Measurements from ENCODE around the gene GGTA1.
A peak's percentile ranks its signal among the peaks of the same experiment; 100 is the strongest.

Gene GGTA1

DNA sequence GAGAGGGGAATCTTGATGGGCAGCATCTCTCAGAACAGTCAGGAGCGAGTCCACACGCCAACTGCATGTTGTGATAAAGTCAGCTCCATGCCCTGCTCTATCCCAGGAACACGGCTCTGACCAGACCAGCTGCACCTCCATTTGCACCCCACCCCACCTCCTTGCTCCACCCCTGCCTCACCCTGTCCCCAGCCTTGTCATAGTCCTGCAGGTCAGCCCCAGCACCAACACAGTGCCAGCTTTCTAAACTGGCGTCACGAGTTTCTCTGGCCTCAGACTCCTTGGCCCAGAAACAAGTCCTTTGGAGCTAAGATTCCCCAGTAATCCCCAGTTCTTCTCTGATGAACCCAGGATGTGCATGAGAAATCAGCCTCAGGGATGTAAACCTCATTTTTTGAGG, 23.5 kb downstream of the GGTA1 start:
- Histone ChIP-seq H3K23ac (ENCODE audit: low read length) (no peak overlapping the region), H2AK5ac (ENCODE audit: low read length) (no peak overlapping the region), H3K79me1 (ENCODE audit: low read length) (no peaks in the 10 kb centered on the region), H3K4ac (ENCODE audit: low read depth, low read length) (no peak overlapping the region), H4K8ac (ENCODE audit: low read depth, low read length) (no peak overlapping the region), H3K27ac (ENCODE audit: low read depth, low read length) (no peak overlapping the region), H3K36me3 (ENCODE audit: control insufficient read depth, insufficient read depth, low read length) (no peaks in the 10 kb centered on the region), H3K18ac (ENCODE audit: low read length) (no peak overlapping the region), H2BK120ac (ENCODE audit: low read depth, low read length) (no peak overlapping the region), H3K56ac (ENCODE audit: low read length) (no peak overlapping the region), H3K4me1 (ENCODE audit: control insufficient read depth, low read depth, low read length) (peaks cover 3% of the 10 kb centered on the region), H2BK5ac (ENCODE audit: low read length) (no peak overlapping the region), H3K27me3 (ENCODE audit: insufficient read depth, low read length, poor library complexity) (no peaks in the 10 kb centered on the region), H2BK15ac (replicated peaks; ENCODE audit: low read depth) (no peak overlapping the region), H3K4me2 (ENCODE audit: low read length) (no peak overlapping the region), H4K5ac (ENCODE audit: low read length) (no peak overlapping the region), H3K9ac (ENCODE audit: low read length) (no peak overlapping the region), H3K4me3 (ENCODE audit: low read length) (no peak overlapping the region), H3K79me2 (ENCODE audit: control insufficient read depth, insufficient read depth, low read length) (no peaks in the 10 kb centered on the region)
- DNase-seq = no peak
- no CpG with 5 or more reads among the region's 5 CpGs for WGBS (ENCODE audit: extremely low coverage, insufficient coverage, low lambda C conversion rate)

GRCh38 chr9:121474231-121474947, 25.3 kb downstream of the GGTA1 start:
- H3K36me3 ChIP-seq (ENCODE audit: control insufficient read depth, insufficient read depth, low read length) = no peaks in the 10 kb centered on the region
- H3K4me3 ChIP-seq (ENCODE audit: low read length) = no peak overlapping the region
- no peak overlapping the region for H2AK5ac ChIP-seq (ENCODE audit: low read length)
- no peak overlapping the region for H2BK5ac ChIP-seq (ENCODE audit: low read length)
- H3K56ac ChIP-seq (ENCODE audit: low read length) = no peak overlapping the region
- no peak overlapping the region for H3K4me2 ChIP-seq (ENCODE audit: low read length)
- no peak overlapping the region for H4K5ac ChIP-seq (ENCODE audit: low read length)
- H3K23ac ChIP-seq (ENCODE audit: low read length) = no peak overlapping the region
- H2BK120ac ChIP-seq (ENCODE audit: low read depth, low read length) = no peak overlapping the region
- H3K18ac ChIP-seq (ENCODE audit: low read length) = no peak overlapping the region
- DNase-seq = peak; percentile 64
- no peaks in the 10 kb centered on the region for H3K27me3 ChIP-seq (ENCODE audit: insufficient read depth, low read length, poor library complexity)
- H3K79me1 ChIP-seq (ENCODE audit: low read length) = no peaks in the 10 kb centered on the region
- H3K79me2 ChIP-seq (ENCODE audit: control insufficient read depth, insufficient read depth, low read length) = no peaks in the 10 kb centered on the region
- peaks cover 3% of the 10 kb centered on the region for H3K4me1 ChIP-seq (ENCODE audit: control insufficient read depth, low read depth, low read length)
- no peak overlapping the region for H3K4ac ChIP-seq (ENCODE audit: low read depth, low read length)
- no peak overlapping the region for H2BK15ac ChIP-seq (replicated peaks; ENCODE audit: low read depth)
- no CpG with 5 or more reads among the region's 10 CpGs for WGBS (ENCODE audit: extremely low coverage, insufficient coverage, low lambda C conversion rate)
- no peak overlapping the region for H4K8ac ChIP-seq (ENCODE audit: low read depth, low read length)
- no peak overlapping the region for H3K27ac ChIP-seq (ENCODE audit: low read depth, low read length)
- H3K9ac ChIP-seq (ENCODE audit: low read length) = no peak overlapping the region

DNA sequence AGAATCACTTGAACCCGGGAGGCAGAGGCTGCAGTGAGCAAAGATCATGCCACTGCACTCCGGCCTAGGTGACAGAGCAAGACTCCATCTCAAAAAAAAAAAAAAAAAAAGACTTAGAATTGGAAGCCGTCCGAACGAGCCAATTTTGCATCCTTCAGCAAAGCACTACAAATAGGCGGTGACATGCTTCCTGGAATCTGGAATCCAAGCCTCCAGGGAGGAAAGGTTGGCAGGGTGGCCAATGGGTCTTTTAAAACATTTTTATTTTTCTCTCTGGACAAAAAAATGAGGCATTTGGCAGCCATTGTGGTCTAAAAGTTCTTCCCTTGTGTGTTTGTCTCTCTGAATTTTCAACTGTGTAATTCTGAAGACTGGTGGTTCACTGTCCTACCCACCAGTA, 26.4 kb downstream of the GGTA1 start:
- Histone ChIP-seq H2AK5ac (ENCODE audit: low read length) (no peak overlapping the region), H4K5ac (ENCODE audit: low read length) (no peak overlapping the region), H3K36me3 (ENCODE audit: control insufficient read depth, insufficient read depth, low read length) (no peaks in the 10 kb centered on the region), H3K9ac (ENCODE audit: low read length) (no peak overlapping the region), H2BK5ac (ENCODE audit: low read length) (no peak overlapping the region), H3K4me3 (ENCODE audit: low read length) (no peak overlapping the region), H3K56ac (ENCODE audit: low read length) (no peak overlapping the region), H3K27me3 (ENCODE audit: insufficient read depth, low read length, poor library complexity) (no peaks in the 10 kb centered on the region), H3K18ac (ENCODE audit: low read length) (no peak overlapping the region), H4K8ac (ENCODE audit: low read depth, low read length) (no peak overlapping the region), H3K27ac (ENCODE audit: low read depth, low read length) (no peak overlapping the region), H3K4me2 (ENCODE audit: low read length) (no peak overlapping the region), H3K79me2 (ENCODE audit: control insufficient read depth, insufficient read depth, low read length) (no peaks in the 10 kb centered on the region), H3K4ac (ENCODE audit: low read depth, low read length) (no peak overlapping the region), H3K23ac (ENCODE audit: low read length) (no peak overlapping the region), H2BK120ac (ENCODE audit: low read depth, low read length) (peak overlapping the region; percentile 39), H3K79me1 (ENCODE audit: low read length) (no peaks in the 10 kb centered on the region), H2BK15ac (replicated peaks; ENCODE audit: low read depth) (no peak overlapping the region), H3K4me1 (ENCODE audit: control insufficient read depth, low read depth, low read length) (peaks cover 3% of the 10 kb centered on the region)
- DNase-seq = no peak
- WGBS (ENCODE audit: extremely low coverage, insufficient coverage, low lambda C conversion rate) = no CpG with 5 or more reads among the region's 6 CpGs

DNA sequence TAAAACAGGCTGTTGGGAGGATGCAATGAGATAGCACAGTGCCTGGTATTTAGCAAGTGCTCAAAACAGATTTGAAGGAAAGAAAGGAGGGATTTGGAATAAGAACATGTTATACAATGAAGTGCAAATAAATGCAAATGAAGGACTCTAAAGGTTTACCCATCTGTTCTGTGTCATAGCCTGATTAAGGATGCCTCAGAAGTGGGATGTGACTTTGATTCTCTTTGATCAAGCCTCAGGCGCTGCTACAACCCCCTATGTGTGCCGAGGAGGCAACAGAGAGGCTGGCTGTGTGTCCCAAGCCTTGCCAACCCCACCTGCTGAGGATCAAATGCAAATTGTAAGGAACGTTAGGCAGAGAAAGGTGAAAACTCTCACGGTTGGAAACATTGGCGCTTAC, 27.2 kb downstream of the GGTA1 start:
- Histone ChIP-seq H2BK120ac (ENCODE audit: low read depth, low read length) (no peak overlapping the region), H3K27ac (ENCODE audit: low read depth, low read length) (no peak overlapping the region), H3K9ac (ENCODE audit: low read length) (no peak overlapping the region), H3K4me2 (ENCODE audit: low read length) (no peak overlapping the region), H3K18ac (ENCODE audit: low read length) (no peak overlapping the region), H4K5ac (ENCODE audit: low read length) (no peak overlapping the region), H3K56ac (ENCODE audit: low read length) (no peak overlapping the region), H3K79me1 (ENCODE audit: low read length) (no peaks in the 10 kb centered on the region), H3K27me3 (ENCODE audit: insufficient read depth, low read length, poor library complexity) (no peaks in the 10 kb centered on the region), H4K8ac (ENCODE audit: low read depth, low read length) (no peak overlapping the region), H3K79me2 (ENCODE audit: control insufficient read depth, insufficient read depth, low read length) (no peaks in the 10 kb centered on the region), H2BK5ac (ENCODE audit: low read length) (no peak overlapping the region), H3K4ac (ENCODE audit: low read depth, low read length) (no peak overlapping the region), H3K36me3 (ENCODE audit: control insufficient read depth, insufficient read depth, low read length) (no peaks in the 10 kb centered on the region), H2BK15ac (replicated peaks; ENCODE audit: low read depth) (no peak overlapping the region), H3K4me3 (ENCODE audit: low read length) (no peak overlapping the region), H3K4me1 (ENCODE audit: control insufficient read depth, low read depth, low read length) (peaks cover 3% of the 10 kb centered on the region), H2AK5ac (ENCODE audit: low read length) (no peak overlapping the region), H3K23ac (ENCODE audit: low read length) (no peak overlapping the region)
- no CpG with 5 or more reads among the region's 5 CpGs for WGBS (ENCODE audit: extremely low coverage, insufficient coverage, low lambda C conversion rate)
- no peak for DNase-seq

- no peak overlapping the region for H4K5ac ChIP-seq (ENCODE audit: low read length)
- no peak overlapping the region for H3K4me3 ChIP-seq (ENCODE audit: low read length)
- no peaks in the 10 kb centered on the region for H3K79me2 ChIP-seq (ENCODE audit: control insufficient read depth, insufficient read depth, low read length)
- no peak overlapping the region for H2AK5ac ChIP-seq (ENCODE audit: low read length)
- no peaks in the 10 kb centered on the region for H3K27me3 ChIP-seq (ENCODE audit: insufficient read depth, low read length, poor library complexity)
- no peak overlapping the region for H4K8ac ChIP-seq (ENCODE audit: low read depth, low read length)
- H3K36me3 ChIP-seq (ENCODE audit: control insufficient read depth, insufficient read depth, low read length) = no peaks in the 10 kb centered on the region
- no peak overlapping the region for H2BK120ac ChIP-seq (ENCODE audit: low read depth, low read length)
- no peaks in the 10 kb centered on the region for H3K79me1 ChIP-seq (ENCODE audit: low read length)
- H3K56ac ChIP-seq (ENCODE audit: low read length) = no peak overlapping the region
- H2BK5ac ChIP-seq (ENCODE audit: low read length) = no peak overlapping the region
- H3K4me1 ChIP-seq (ENCODE audit: control insufficient read depth, low read depth, low read length) = no peaks in the 10 kb centered on the region
- DNase-seq = no peak
- no peak overlapping the region for H3K4me2 ChIP-seq (ENCODE audit: low read length)
- H3K18ac ChIP-seq (ENCODE audit: low read length) = no peak overlapping the region
- no CpG with 5 or more reads among the region's 1 CpG for WGBS (ENCODE audit: extremely low coverage, insufficient coverage, low lambda C conversion rate)
- no peak overlapping the region for H3K4ac ChIP-seq (ENCODE audit: low read depth, low read length)
- H3K23ac ChIP-seq (ENCODE audit: low read length) = no peak overlapping the region
- no peak overlapping the region for H3K27ac ChIP-seq (ENCODE audit: low read depth, low read length)
- no peak overlapping the region for H3K9ac ChIP-seq (ENCODE audit: low read length)
- H2BK15ac ChIP-seq (replicated peaks; ENCODE audit: low read depth) = no peak overlapping the region
Observed at GRCh38 chr9:121466142-121466541, 33.5 kb downstream of the GGTA1 start.

DNA sequence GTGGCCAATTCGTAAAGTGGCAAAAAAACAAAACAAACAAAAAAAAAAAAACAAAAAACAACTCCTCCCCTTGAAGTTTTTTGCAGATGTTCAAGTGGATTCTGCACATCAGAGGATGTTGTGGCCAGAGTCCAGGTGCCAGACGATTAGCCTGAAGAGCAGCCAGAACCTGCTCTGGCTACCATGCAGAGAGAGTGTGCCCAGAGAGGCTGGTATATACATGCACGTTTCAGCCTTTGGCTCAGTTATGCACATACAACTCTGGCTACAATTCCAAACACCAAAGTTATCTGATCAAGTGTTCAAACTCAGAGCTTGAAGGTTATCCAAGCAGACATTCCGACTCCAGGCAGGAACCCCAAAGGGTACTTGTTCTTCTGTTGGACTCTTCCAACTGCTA, 34.7 kb downstream of the GGTA1 start:
- Histone ChIP-seq H4K8ac (ENCODE audit: low read depth, low read length) (no peak overlapping the region), H3K79me1 (ENCODE audit: low read length) (no peaks in the 10 kb centered on the region), H3K27me3 (ENCODE audit: insufficient read depth, low read length, poor library complexity) (no peaks in the 10 kb centered on the region), H3K18ac (ENCODE audit: low read length) (no peak overlapping the region), H3K27ac (ENCODE audit: low read depth, low read length) (no peak overlapping the region), H2BK120ac (ENCODE audit: low read depth, low read length) (no peak overlapping the region), H2BK5ac (ENCODE audit: low read length) (no peak overlapping the region), H4K5ac (ENCODE audit: low read length) (no peak overlapping the region), H3K4me3 (ENCODE audit: low read length) (no peak overlapping the region), H3K4me1 (ENCODE audit: control insufficient read depth, low read depth, low read length) (no peaks in the 10 kb centered on the region), H2AK5ac (ENCODE audit: low read length) (no peak overlapping the region), H3K23ac (ENCODE audit: low read length) (no peak overlapping the region), H3K36me3 (ENCODE audit: control insufficient read depth, insufficient read depth, low read length) (no peaks in the 10 kb centered on the region), H3K56ac (ENCODE audit: low read length) (no peak overlapping the region), H3K79me2 (ENCODE audit: control insufficient read depth, insufficient read depth, low read length) (no peaks in the 10 kb centered on the region), H3K9ac (ENCODE audit: low read length) (no peak overlapping the region), H3K4me2 (ENCODE audit: low read length) (no peak overlapping the region), H2BK15ac (replicated peaks; ENCODE audit: low read depth) (no peak overlapping the region), H3K4ac (ENCODE audit: low read depth, low read length) (no peak overlapping the region)
- WGBS (ENCODE audit: extremely low coverage, insufficient coverage, low lambda C conversion rate) = no CpG with 5 or more reads among the region's 4 CpGs
- no peak for DNase-seq
